B cell (primary cell): ENCODE data around the gene KIAA1328.

ENCODE experiments used
- CTCF ChIP-seq: fragments of 200-600 bp; IDR thresholded peaks from one replicate; pipeline ENCODE4 v1.8.0; 2022; ENCODE audit warnings: antibody characterized with exemption, mild to moderate bottlenecking
- EZH2 ChIP-seq: IDR thresholded peaks from 2 replicates; pipeline ENCODE4 v1.6.1; 2012; ENCODE audit warnings: borderline replicate concordance, low read depth, mild to moderate bottlenecking, moderate library complexity, low read length; ENCODE audit not compliant: insufficient read depth, poor library complexity, severe bottlenecking

GRCh38 chr18:37275237-37275741 is 446.4 kb downstream of the KIAA1328 start:
- no peak for TF ChIP-seq EZH2
- TF ChIP-seq CTCF = no peak
